Measurements from ENCODE around the gene NUP98.
"Not testable (repeated sequence)": the region's sequence is repeated elsewhere in the genome, so short reads cannot be mapped to it uniquely, and the experiment has no call there.

Gene NUP98

GRCh38 chr11:3827434-3828186 lies 30.3 kb upstream of the NUP98 start:
- no peak for DNase-seq (ENCODE audit: low read depth in 4 of 4, low spot score in 1 of 4)

GRCh38 chr11:3826721-3827120 lies 29.4 kb upstream of the NUP98 start:
- no peak for DNase-seq (ENCODE audit: low read depth in 4 of 4, low spot score in 1 of 4)

GRCh38 chr11:3825473-3826154 lies 28.3 kb upstream of the NUP98 start:
- no peak for DNase-seq (ENCODE audit: low read depth in 4 of 4, low spot score in 1 of 4)

GRCh38 chr11:3824714-3825472 lies 27.5 kb upstream of the NUP98 start:
- peak; percentile 57 to 74 (median 60) for DNase-seq (ENCODE audit: low read depth in 4 of 4, low spot score in 1 of 4)

GRCh38 chr11:3823762-3824506 lies 26.6 kb upstream of the NUP98 start:
- no peak for DNase-seq (ENCODE audit: low read depth in 4 of 4, low spot score in 1 of 4)

GRCh38 chr11:3823303-3823702 lies 25.9 kb upstream of the NUP98 start:
- no peak for DNase-seq (ENCODE audit: low read depth in 4 of 4, low spot score in 1 of 4)

GRCh38 chr11:3822312-3822711 lies 25.0 kb upstream of the NUP98 start:
- DNase-seq (ENCODE audit: low read depth in 4 of 4, low spot score in 1 of 4), result no peak

GRCh38 chr11:3820971-3821370 lies 23.6 kb upstream of the NUP98 start:
- DNase-seq (ENCODE audit: low read depth in 4 of 4, low spot score in 1 of 4), result no peak

- no peak for DNase-seq (ENCODE audit: low read depth in 4 of 4, low spot score in 1 of 4)
Measured at GRCh38 chr11:3817181-3817800, 19.9 kb upstream of the NUP98 start.

GRCh38 chr11:3816673-3817072 lies 19.3 kb upstream of the NUP98 start:
- no peak for DNase-seq (ENCODE audit: low read depth in 4 of 4, low spot score in 1 of 4)

- no peak for DNase-seq (ENCODE audit: low read depth in 4 of 4, low spot score in 1 of 4)
Measured at GRCh38 chr11:3815845-3816244, 18.5 kb upstream of the NUP98 start.

- not testable (repeated sequence) for DNase-seq (ENCODE audit: low read depth in 4 of 4, low spot score in 1 of 4)
Measured at GRCh38 chr11:3814832-3815231, 17.5 kb upstream of the NUP98 start.

- no peak for DNase-seq (ENCODE audit: low read depth in 4 of 4, low spot score in 1 of 4)
Measured at GRCh38 chr11:3810951-3811350, 13.6 kb upstream of the NUP98 start.

GRCh38 chr11:3810446-3810845 lies 13.1 kb upstream of the NUP98 start:
- no peak for DNase-seq (ENCODE audit: low read depth in 4 of 4, low spot score in 1 of 4)

GRCh38 chr11:3809624-3809928 lies 12.2 kb upstream of the NUP98 start:
- DNase-seq (ENCODE audit: low read depth in 4 of 4, low spot score in 1 of 4), result no peak

- no peak for DNase-seq (ENCODE audit: low read depth in 4 of 4, low spot score in 1 of 4)
Measured at GRCh38 chr11:3808861-3809623, 11.7 kb upstream of the NUP98 start.

GRCh38 chr11:3807909-3808860 lies 10.8 kb upstream of the NUP98 start, which contains the start of gene PGAP2:
Gene PGAP2 (plus strand): TSS chr11:3808560. CDS start chr11:3811260, 2,700 bp downstream.
- DNase-seq (ENCODE audit: low read depth in 4 of 4, low spot score in 1 of 4), result peak; percentile 32 to 57 (median 34)

GRCh38 chr11:3803726-3804495 lies 6.6 kb upstream of the NUP98 start:
- DNase-seq (ENCODE audit: low read depth in 4 of 4, low spot score in 1 of 4), result no peak

Measured in stimulated activated CD4-positive, alpha-beta T cell treated with anti-CD3 and anti-CD28 coated beads, Interleukin-1b, Interleukin-23, amount 100 ng/mL, for 24 hours (primary cell).